ENCODE data around the gene GRM3.

- TF ChIP-seq, protein P1, sequence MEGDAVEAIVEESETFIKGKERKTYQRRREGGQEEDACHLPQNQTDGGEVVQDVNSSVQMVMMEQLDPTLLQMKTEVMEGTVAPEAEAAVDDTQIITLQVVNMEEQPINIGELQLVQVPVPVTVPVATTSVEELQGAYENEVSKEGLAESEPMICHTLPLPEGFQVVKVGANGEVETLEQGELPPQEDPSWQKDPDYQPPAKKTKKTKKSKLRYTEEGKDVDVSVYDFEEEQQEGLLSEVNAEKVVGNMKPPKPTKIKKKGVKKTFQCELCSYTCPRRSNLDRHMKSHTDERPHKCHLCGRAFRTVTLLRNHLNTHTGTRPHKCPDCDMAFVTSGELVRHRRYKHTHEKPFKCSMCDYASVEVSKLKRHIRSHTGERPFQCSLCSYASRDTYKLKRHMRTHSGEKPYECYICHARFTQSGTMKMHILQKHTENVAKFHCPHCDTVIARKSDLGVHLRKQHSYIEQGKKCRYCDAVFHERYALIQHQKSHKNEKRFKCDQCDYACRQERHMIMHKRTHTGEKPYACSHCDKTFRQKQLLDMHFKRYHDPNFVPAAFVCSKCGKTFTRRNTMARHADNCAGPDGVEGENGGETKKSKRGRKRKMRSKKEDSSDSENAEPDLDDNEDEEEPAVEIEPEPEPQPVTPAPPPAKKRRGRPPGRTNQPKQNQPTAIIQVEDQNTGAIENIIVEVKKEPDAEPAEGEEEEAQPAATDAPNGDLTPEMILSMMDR (IDR thresholded peaks at IDR 0.05) = no peak
- no peak for TF ChIP-seq POLR2A (IDR thresholded peaks at IDR 0.05)
These were observed 124.7 kb downstream of the GRM3 start for GRCh38 chr7:86768394-86768793.

Data from thyroid gland (tissue), 4 donors.